SK-N-SH (cell line): Measurements from ENCODE around the gene NPAS3. TPM values are rescaled to one million over a fixed set of nuclear protein-coding genes. Genes with fewer than 3 reads are reported as not detected.

Source experiments
- CTCF ChIA-PET: fragments of 300-600, 350-600 bp; formaldehyde crosslinking; extraction: SDS; loops from one replicate; lab custom pipeline; 2021; lab: Yijun Ruan, JAX
- POLR2A ChIA-PET: fragments of 350-600 bp; sonication (Branson Sonifier 250); formaldehyde crosslinking; extraction: SDS; loops from one replicate; lab custom pipeline; 2020; ENCODE audit warnings: antibody characterized with exemption, inconsistent platforms; lab: Yijun Ruan, JAX
- DNase-seq: peaks from one replicate; pipeline ENCODE4 v3.0.0; 2012
- H2AFZ ChIP-seq: fragments of 200-600 bp; sonication (generic); 2 replicates; pipeline ENCODE4 v1.8.1; 2016; ENCODE audit warnings: antibody characterized with exemption, mild to moderate bottlenecking, low read depth
- H3F3A ChIP-seq: fragments of 200-600 bp; sonication (generic); replicated peaks from 2 replicates; pipeline ENCODE3; 2016; ENCODE audit warnings: antibody characterized with exemption, mild to moderate bottlenecking; ENCODE audit not compliant: insufficient read depth
- H3K27ac ChIP-seq, 2 experiments: fragments of 200-500 bp in 1 of 2; fragments of 200-600 bp in 1 of 2; sonication (Bioruptor generic) in 1 of 2; sonication (generic), shearing (Covaris generic) in 1 of 2; 2 replicates each; pipeline versions ENCODE4 v1.5.1 to v1.6.1; 2014 to 2016; ENCODE audit warnings: low read depth in 2 of 2, inconsistent platforms in 1 of 2, low read length in 1 of 2, mild to moderate bottlenecking in 1 of 2, mixed read lengths in 1 of 2
- H3K27me3 ChIP-seq: fragments of 200-600 bp; sonication (generic), shearing (Covaris generic); 2 replicates; pipeline ENCODE4 v1.6.1; 2016; ENCODE audit warnings: mixed run types; ENCODE audit not compliant: insufficient read depth
- H3K36me3 ChIP-seq, 2 experiments: fragments of 200-500 bp in 1 of 2; fragments of 200-600 bp in 1 of 2; sonication (Bioruptor generic) in 1 of 2; sonication (generic) in 1 of 2; replicated peaks in 1 of 2; 2 replicates each; pipeline versions ENCODE3 to v1.5.1; 2014 to 2016; ENCODE audit warnings: low read length in 1 of 2, mild to moderate bottlenecking in 1 of 2; ENCODE audit not compliant: insufficient read depth in 2 of 2, control insufficient read depth in 1 of 2
- H3K4me1 ChIP-seq, 2 experiments: fragments of 200-500 bp in 1 of 2; fragments of 200-600 bp in 1 of 2; sonication (Bioruptor generic) in 1 of 2; sonication (generic), shearing (Covaris generic) in 1 of 2; 2 replicates each; pipeline versions ENCODE4 v1.5.1 to v1.6.1; 2014 to 2016; ENCODE audit warnings: low read depth in 1 of 2, low read length in 1 of 2, mixed run types in 1 of 2; ENCODE audit not compliant: insufficient read depth in 2 of 2, control insufficient read depth in 1 of 2
- H3K4me2 ChIP-seq: fragments of 200-600 bp; sonication (generic), shearing (Covaris generic); 2 replicates; pipeline ENCODE4 v1.6.1; 2017; ENCODE audit warnings: mixed run types
- H3K4me3 ChIP-seq, 2 experiments: fragments of 200-500 bp in 1 of 2; fragments of 200-600 bp in 1 of 2; sonication (Bioruptor generic) in 1 of 2; sonication (generic), shearing (Covaris generic) in 1 of 2; 2 replicates each; pipeline versions ENCODE4 v1.5.1 to v1.8.1; 2014 to 2016; ENCODE audit warnings: low read depth in 2 of 2, inconsistent platforms in 1 of 2, low read length in 1 of 2, mild to moderate bottlenecking in 1 of 2, mixed read lengths in 1 of 2, moderate library complexity in 1 of 2
- H3K79me2 ChIP-seq: fragments of 200-600 bp; sonication (generic); 2 replicates; pipeline ENCODE4 v1.8.1; 2017; ENCODE audit warnings: mild to moderate bottlenecking; ENCODE audit not compliant: insufficient read depth
- H3K9ac ChIP-seq: fragments of 200-600 bp; sonication (generic); 2 replicates; pipeline ENCODE4 v1.6.1; 2017; ENCODE audit warnings: mixed run types
- H3K9me2 ChIP-seq: fragments of 200-600 bp; sonication (generic); 2 replicates; pipeline ENCODE4 v1.6.1; 2017; ENCODE audit warnings: mixed run types
- H3K9me3 ChIP-seq: fragments of 200-600 bp; sonication (generic); 2 replicates; pipeline ENCODE4 v1.6.1; 2017; ENCODE audit warnings: mixed run types, mild to moderate bottlenecking, moderate library complexity
- H4K20me1 ChIP-seq: fragments of 200-600 bp; sonication (generic); 2 replicates; pipeline ENCODE4 v1.6.1; 2017; ENCODE audit warnings: mild to moderate bottlenecking, mixed run types; ENCODE audit not compliant: insufficient read depth
- ELF1 ChIP-seq: IDR thresholded peaks from 2 replicates; pipeline ENCODE4 v1.4.0; 2012
- FOXM1 ChIP-seq: IDR thresholded peaks from 2 replicates; pipeline ENCODE4 v1.4.0; 2012; ENCODE audit warnings: low read depth, mild to moderate bottlenecking
- GABPA ChIP-seq: IDR thresholded peaks from 2 replicates; pipeline ENCODE4 v1.4.0; 2012; ENCODE audit warnings: low read depth, mild to moderate bottlenecking
- RCOR1 ChIP-seq: fragments of 150-350 bp; IDR thresholded peaks from 2 replicates; pipeline ENCODE4 v1.6.1; 2017; ENCODE audit warnings: antibody characterized with exemption, low read length
- RXRA ChIP-seq: IDR thresholded peaks from 2 replicates; pipeline ENCODE4 v1.4.0; 2012; ENCODE audit warnings: low read depth, mild to moderate bottlenecking, borderline replicate concordance
- SIN3A ChIP-seq: IDR thresholded peaks from 2 replicates; pipeline ENCODE4 v1.6.1; 2012; ENCODE audit warnings: low read depth, mild to moderate bottlenecking, low read length, moderate library complexity, borderline replicate concordance
- TCF12 ChIP-seq: IDR thresholded peaks from 2 replicates; pipeline ENCODE4 v1.4.0; 2012
- WGBS: methylation state at CpG from one replicate; pipeline ENCODE4 v1.1.6; 2017; ENCODE audit warnings: low lambda C conversion rate; 5-methylcytosine and 5-hydroxymethylcytosine counted together
- polyA plus RNA-seq, 3 experiments: library from polyadenylated mRNA; depleted of rRNA; stranded (reverse); fragments of >200 nt; gene quantifications; 2 replicates each; pipeline ENCODE4 v1.2.3, GENCODE V29; 2012
- TF ChIP-seq, protein P1 (sequence below): IDR thresholded peaks from 2 replicates; pipeline ENCODE4 v1.6.1; 2012; ENCODE audit warnings: mild to moderate bottlenecking, low read depth, low read length, moderate library complexity
- TF ChIP-seq, protein P2 (sequence below): IDR thresholded peaks from 2 replicates; pipeline ENCODE4 v1.4.0; 2012; ENCODE audit warnings: low read depth, borderline replicate concordance
- TF ChIP-seq, protein P3 (sequence below): fragments of 150-350 bp; IDR thresholded peaks from 2 replicates; pipeline ENCODE4 v1.6.1; 2017; ENCODE audit warnings: antibody characterized with exemption, low read length, low read depth, borderline replicate concordance
- TF ChIP-seq, protein P4 (sequence below): fragments of 200-600 bp; sonication (generic); IDR thresholded peaks from 2 replicates; pipeline ENCODE4 v1.6.1; 2017; ENCODE audit warnings: antibody characterized with exemption, mild to moderate bottlenecking, moderate library complexity

The NPAS3 gene
- polyA plus RNA-seq, 1 of the 3 experiments (the other 2 are of a cell fraction) = 4.3 TPM

DNA sequence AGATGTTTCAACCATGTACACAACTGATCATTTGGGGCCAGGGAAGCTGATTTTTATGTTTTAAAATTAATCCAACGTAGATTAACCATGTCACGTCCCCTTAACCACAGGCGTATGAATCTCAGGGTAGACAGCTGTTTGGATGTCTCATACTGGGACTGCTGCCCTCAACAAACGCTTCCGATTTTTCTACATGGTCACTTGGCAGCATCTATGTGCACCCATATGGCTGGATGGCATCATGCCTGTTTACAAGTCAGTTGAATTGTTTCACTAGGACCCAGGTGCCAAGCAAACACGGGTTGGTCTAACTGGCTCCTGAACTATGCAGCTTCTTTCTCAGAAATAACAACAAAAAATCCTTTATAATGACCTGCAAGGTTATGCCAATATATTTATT, 393.8 kb downstream of the NPAS3 start:
- Histone ChIP-seq H3K9me3 (no peaks in the 10 kb centered on the region; the same call in 1 of the 2 replicates), H4K20me1 (no peaks in the 10 kb centered on the region), H3K4me3 (no peak overlapping the region), H3K27ac (no peak overlapping the region), H3K36me3 (no peaks in the 10 kb centered on the region), H3K4me1 (no peaks in the 10 kb centered on the region; a peak in 1 of 4 replicates), H3K9me2 (no peaks in the 10 kb centered on the region), H3K79me2 (no peaks in the 10 kb centered on the region), H3F3A (no peaks in the 10 kb centered on the region), H3K9ac (no peak overlapping the region), H3K4me2 (no peak overlapping the region), H2AFZ (no peak overlapping the region), H3K27me3 (no peaks in the 10 kb centered on the region)
- ChIA-PET POLR2A (no interaction called here), CTCF (no interaction called here)
- 73% methylated on average over 6 of the region's 6 CpGs for WGBS
- DNase-seq = no peak
- no peak for TF ChIP-seq RCOR1
- TF ChIP-seq, protein P1, sequence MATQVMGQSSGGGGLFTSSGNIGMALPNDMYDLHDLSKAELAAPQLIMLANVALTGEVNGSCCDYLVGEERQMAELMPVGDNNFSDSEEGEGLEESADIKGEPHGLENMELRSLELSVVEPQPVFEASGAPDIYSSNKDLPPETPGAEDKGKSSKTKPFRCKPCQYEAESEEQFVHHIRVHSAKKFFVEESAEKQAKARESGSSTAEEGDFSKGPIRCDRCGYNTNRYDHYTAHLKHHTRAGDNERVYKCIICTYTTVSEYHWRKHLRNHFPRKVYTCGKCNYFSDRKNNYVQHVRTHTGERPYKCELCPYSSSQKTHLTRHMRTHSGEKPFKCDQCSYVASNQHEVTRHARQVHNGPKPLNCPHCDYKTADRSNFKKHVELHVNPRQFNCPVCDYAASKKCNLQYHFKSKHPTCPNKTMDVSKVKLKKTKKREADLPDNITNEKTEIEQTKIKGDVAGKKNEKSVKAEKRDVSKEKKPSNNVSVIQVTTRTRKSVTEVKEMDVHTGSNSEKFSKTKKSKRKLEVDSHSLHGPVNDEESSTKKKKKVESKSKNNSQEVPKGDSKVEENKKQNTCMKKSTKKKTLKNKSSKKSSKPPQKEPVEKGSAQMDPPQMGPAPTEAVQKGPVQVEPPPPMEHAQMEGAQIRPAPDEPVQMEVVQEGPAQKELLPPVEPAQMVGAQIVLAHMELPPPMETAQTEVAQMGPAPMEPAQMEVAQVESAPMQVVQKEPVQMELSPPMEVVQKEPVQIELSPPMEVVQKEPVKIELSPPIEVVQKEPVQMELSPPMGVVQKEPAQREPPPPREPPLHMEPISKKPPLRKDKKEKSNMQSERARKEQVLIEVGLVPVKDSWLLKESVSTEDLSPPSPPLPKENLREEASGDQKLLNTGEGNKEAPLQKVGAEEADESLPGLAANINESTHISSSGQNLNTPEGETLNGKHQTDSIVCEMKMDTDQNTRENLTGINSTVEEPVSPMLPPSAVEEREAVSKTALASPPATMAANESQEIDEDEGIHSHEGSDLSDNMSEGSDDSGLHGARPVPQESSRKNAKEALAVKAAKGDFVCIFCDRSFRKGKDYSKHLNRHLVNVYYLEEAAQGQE = no peak
- no peak for TF ChIP-seq TCF12
- TF ChIP-seq ELF1 = no peak
- TF ChIP-seq, protein P2, sequence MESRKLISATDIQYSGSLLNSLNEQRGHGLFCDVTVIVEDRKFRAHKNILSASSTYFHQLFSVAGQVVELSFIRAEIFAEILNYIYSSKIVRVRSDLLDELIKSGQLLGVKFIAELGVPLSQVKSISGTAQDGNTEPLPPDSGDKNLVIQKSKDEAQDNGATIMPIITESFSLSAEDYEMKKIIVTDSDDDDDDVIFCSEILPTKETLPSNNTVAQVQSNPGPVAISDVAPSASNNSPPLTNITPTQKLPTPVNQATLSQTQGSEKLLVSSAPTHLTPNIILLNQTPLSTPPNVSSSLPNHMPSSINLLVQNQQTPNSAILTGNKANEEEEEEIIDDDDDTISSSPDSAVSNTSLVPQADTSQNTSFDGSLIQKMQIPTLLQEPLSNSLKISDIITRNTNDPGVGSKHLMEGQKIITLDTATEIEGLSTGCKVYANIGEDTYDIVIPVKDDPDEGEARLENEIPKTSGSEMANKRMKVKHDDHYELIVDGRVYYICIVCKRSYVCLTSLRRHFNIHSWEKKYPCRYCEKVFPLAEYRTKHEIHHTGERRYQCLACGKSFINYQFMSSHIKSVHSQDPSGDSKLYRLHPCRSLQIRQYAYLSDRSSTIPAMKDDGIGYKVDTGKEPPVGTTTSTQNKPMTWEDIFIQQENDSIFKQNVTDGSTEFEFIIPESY = no peak
- TF ChIP-seq RXRA = no peak
- no peak for TF ChIP-seq GABPA
- TF ChIP-seq FOXM1 = no peak
- TF ChIP-seq, protein P3, sequence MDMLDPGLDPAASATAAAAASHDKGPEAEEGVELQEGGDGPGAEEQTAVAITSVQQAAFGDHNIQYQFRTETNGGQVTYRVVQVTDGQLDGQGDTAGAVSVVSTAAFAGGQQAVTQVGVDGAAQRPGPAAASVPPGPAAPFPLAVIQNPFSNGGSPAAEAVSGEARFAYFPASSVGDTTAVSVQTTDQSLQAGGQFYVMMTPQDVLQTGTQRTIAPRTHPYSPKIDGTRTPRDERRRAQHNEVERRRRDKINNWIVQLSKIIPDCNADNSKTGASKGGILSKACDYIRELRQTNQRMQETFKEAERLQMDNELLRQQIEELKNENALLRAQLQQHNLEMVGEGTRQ = no peak
- TF ChIP-seq, protein P4, sequence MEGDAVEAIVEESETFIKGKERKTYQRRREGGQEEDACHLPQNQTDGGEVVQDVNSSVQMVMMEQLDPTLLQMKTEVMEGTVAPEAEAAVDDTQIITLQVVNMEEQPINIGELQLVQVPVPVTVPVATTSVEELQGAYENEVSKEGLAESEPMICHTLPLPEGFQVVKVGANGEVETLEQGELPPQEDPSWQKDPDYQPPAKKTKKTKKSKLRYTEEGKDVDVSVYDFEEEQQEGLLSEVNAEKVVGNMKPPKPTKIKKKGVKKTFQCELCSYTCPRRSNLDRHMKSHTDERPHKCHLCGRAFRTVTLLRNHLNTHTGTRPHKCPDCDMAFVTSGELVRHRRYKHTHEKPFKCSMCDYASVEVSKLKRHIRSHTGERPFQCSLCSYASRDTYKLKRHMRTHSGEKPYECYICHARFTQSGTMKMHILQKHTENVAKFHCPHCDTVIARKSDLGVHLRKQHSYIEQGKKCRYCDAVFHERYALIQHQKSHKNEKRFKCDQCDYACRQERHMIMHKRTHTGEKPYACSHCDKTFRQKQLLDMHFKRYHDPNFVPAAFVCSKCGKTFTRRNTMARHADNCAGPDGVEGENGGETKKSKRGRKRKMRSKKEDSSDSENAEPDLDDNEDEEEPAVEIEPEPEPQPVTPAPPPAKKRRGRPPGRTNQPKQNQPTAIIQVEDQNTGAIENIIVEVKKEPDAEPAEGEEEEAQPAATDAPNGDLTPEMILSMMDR = no peak
- TF ChIP-seq SIN3A = no peak
